Measurements from ENCODE around the gene MTMR2.
"Not testable (repeated sequence)": the region's sequence is repeated elsewhere in the genome, so short reads cannot be mapped to it uniquely, and the experiment has no call there.

MTMR2 gene

DNA sequence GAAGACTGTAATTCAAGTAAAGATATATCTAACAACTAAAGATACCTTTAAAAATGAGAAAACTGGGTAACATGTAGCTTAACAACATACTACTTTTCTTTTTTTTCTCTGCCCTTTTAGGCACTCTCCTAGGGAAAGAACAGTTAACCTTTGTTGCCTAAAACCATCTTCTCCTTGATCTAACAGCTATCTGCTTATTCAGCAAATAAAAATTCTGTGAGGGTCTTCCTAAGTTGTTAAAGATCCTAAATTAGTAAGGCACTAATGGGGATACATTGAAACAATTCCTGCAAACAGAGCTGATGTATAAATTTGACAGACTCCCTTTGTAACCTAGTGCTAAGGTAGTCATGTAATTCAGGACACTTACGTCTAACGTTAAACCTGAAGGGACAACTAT lies 39.1 kb downstream of the MTMR2 start:
- DNase-seq (ENCODE audit: low spot score) = no peak

- no peak for DNase-seq (ENCODE audit: low spot score)
Measured at GRCh38 chr11:95884376-95884775, 39.5 kb downstream of the MTMR2 start.

- DNase-seq (ENCODE audit: low spot score) = no peak
Measured at GRCh38 chr11:95883381-95883780, 40.5 kb downstream of the MTMR2 start.

- peak; percentile 4 for DNase-seq (ENCODE audit: low spot score)
Measured at GRCh38 chr11:95877291-95877690, 46.6 kb downstream of the MTMR2 start.

DNA sequence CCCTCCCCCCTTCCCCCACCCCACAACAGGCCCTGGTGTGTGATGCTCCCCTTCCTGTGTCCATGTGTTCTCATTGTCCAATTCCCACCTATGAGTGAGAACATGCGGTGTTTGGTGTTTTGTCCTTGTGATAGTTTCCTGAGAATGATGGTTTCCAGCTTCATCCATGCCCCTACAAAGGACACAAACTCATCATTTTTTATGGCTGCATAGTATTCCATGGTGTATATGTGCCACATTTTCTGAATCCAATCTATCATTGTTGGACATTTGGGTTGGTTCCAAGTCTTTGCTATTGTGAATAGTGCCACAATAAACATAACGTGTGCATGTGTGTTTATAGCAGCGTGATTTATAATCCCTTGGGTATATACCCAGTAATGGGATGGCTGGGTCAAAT lies 53.0 kb downstream of the MTMR2 start:
- DNase-seq (ENCODE audit: low spot score) = not testable (repeated sequence)

GRCh38 chr11:95867105-95867504 lies 56.8 kb downstream of the MTMR2 start:
- DNase-seq (ENCODE audit: low spot score) = no peak

GRCh38 chr11:95863486-95864140 lies 60.3 kb downstream of the MTMR2 start:
- DNase-seq (ENCODE audit: low spot score) = no peak

DNA sequence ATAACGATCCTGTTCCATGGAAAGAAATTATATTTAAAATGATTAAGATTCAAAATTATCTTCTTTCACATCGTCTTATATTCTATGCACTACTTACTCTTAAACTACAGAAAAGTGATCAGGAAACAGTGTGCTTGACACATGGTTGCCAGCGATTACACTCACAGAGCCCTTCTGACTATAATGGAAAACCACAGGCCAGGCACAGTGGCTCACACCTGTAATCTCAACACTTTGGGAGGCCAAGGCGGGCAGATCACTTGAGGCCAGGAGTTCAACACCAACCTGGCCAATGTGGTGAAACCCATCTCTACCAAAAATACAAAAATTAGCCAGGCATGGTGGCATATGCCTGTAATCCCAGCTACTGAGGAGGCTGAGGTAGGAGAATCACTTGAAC lies 63.9 kb downstream of the MTMR2 start:
- not testable (repeated sequence) for DNase-seq (ENCODE audit: low spot score)

GRCh38 chr11:95854362-95854761 lies 69.5 kb downstream of the MTMR2 start:
- not testable (repeated sequence) for DNase-seq (ENCODE audit: low spot score)

- DNase-seq (ENCODE audit: low spot score) = no peak
Measured at GRCh38 chr11:95853862-95854261, 70.0 kb downstream of the MTMR2 start.

GRCh38 chr11:95853138-95853537 lies 70.8 kb downstream of the MTMR2 start:
- DNase-seq (ENCODE audit: low spot score) = no peak

DNA sequence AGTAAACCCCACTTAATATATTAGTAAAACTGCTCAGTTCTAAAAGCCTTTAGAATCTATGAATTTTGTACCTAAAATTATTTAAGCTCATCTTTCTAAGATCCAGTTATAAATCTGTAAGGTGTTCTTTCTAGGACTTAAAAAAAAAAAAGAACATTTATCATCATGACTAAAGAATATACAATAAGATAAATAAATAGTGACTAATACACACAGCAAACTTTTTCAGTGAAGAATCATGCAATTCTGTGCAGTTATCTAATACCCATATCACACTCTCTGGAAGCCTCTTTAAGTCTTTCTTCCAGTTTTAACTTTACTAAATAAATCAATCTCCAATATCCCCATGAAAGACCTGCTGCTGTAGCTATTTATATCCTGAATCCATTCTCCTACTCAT lies 73.8 kb downstream of the MTMR2 start:
- no peak for DNase-seq (ENCODE audit: low spot score)

DNA sequence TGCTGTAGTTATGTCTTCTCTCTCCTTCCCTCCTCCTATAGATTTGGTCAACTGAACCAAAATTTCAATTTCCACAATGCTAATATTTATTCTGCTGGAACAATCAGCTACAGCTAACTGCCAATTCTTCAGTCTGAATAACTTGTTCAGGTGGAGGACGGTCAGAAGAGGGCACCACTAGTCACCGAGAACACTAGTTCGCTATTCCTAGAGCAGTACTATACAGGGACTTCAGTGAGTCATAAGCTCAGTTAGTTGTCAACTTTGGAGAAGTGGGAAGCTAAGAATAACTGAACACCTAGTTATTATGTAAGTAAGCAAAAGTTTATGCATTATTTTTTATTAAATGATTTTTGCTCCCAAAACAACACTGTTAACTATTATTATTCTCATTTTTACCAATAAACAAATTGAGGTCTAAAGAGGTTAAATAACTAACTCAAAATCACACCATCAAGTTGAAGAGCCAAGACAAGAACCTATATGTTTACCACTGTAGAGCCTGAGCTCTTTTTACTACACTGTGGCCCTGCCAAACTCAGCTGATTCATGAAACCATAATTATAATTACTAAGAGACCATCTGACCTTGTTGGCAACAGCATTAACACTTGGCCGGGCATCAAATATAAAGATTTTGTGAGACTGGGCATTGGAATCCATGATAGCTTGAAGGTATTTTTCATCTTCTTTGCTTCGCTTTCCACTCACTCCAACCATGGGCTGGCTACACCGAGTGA lies 74.7 kb downstream of the MTMR2 start:
- peak; percentile 16 for DNase-seq (ENCODE audit: low spot score)

DNA sequence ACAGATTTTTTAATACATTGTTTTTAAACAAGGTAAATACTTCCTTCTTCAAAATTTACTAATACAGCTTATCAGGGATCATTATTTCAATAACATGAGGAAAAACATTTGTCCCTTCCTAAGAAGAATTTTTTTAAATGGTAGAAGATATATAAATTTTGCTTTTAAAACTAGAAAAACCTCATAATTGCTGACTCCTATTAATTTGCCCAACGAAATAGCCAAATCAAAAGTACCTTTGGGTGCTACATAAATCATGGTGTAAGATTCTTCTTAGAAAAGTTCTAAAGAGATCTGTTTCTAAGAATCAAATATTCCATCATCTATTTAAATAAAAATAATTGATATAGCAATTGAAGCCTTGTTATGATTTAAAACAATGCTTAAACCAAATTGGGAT lies 78.7 kb downstream of the MTMR2 start:
- no peak for DNase-seq (ENCODE audit: low spot score)

GRCh38 chr11:95835768-95836488 lies 88.0 kb downstream of the MTMR2 start:
- peak; percentile 70 for DNase-seq (ENCODE audit: low spot score)

DNA sequence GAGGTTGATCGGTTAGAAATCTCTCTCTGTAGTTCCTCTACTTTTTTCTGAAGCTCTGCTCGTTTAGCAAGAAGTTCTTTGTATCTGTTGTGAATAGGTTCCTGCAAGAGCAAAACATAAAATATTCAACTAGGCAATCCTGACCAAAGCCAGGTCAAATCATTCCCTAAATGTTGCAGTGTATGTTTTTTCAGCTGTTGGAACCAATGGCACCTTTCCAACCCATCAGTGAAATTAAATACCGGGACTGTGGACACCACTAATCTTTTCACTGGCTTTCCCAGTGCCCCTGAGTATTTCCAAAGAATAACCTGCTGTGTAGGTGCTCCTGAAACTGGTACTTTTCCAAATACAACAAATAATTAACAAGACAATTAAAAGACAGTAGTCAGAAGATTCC lies 88.6 kb downstream of the MTMR2 start:
- DNase-seq (ENCODE audit: low spot score) = no peak

- no peak for DNase-seq (ENCODE audit: low spot score)
Measured at GRCh38 chr11:95833378-95833777, 90.5 kb downstream of the MTMR2 start.

DNA sequence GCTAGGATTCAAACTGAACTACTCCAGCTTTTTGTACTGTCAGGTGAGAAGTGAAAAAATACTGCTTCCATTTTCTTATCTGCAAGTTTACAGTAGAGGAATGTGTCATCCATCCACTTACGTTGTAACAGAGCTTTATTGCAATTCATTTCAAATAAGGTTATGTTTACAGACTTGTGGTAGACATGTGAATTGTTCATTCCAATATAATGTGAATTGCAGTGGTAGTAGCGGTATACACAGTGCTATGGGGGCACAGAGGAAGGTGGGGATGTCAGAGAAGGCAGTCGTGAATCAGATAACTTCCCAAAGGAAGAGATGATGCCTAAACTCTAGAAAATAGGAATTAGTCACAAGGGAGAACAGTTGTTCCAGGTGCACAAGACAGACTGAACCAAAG lies 91.1 kb downstream of the MTMR2 start:
- no peak for DNase-seq (ENCODE audit: low spot score)

DNA sequence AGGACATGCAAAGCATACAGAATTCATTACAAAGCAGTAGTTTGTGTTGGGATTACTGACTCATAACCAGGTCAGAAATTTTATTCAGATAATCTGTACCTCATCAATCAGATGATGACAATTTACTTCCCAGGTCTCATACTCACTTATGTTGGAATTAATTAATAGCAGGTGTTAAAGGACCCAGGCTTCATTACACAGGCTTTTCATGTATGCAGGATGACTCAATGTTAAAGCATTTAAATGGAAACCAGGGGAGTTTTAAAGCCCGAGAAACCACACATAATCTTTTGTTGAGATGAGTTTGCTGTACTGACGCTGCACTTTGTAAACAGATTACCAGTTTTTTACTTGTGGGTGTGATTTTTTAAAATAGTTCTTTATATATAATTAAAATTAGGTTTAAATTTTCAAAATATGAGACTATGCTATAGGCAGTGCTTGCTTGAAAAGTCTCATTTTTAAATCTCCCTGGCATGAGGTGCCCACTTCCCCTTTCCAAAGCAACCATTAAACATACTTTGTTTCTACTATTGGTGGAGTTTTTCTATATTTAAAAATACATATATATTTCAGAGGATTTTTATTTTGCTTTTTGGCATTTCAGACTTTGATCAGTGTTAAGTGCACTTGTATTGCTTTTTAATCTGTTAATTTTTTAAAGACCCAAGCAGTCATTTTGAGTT lies 92.6 kb downstream of the MTMR2 start:
- DNase-seq (ENCODE audit: low spot score) = no peak

DNA sequence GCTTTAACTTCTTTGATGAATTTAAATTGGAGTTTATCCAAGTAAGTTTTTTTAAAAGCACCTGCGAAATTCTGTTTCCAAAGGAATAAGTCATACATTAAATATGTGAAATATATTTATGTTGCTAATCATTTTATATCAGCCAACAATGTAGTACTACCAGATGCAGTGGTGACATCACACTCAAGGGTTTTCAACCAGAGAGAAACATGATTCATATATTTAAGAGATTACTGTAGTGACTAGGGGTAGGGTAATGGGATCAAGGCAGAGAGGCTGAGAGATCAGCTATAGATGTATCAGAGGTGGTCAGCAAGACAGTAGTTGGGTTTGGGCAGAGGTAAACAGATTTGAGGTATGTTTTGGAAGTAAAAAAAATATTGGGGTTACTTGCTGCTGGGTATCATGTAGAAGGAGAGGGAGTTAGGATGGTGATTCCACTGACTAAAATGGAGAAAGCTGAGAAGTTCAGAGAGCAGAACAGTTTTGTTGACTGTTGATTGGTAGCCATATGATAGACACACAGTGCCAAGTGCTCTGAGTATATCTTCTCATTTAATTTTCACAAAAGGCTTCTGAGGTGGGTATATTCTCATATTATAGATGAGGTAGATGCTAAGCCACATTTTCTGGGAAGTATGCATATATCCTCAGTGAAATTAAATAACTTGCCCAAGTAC lies 94.2 kb downstream of the MTMR2 start:
- no peak for DNase-seq (ENCODE audit: low spot score)

- DNase-seq (ENCODE audit: low spot score) = no peak
Measured at GRCh38 chr11:95827696-95828095, 96.2 kb downstream of the MTMR2 start.

GRCh38 chr11:95821640-95822039 lies 102.3 kb downstream of the MTMR2 start:
- DNase-seq (ENCODE audit: low spot score) = no peak
